Panc1 (cell line): ENCODE results near the gene STAT3.

Experiments
- CTCF ChIP-seq: fragments of 450-650 bp; IDR thresholded peaks from 2 replicates; pipeline ENCODE4 v1.5.1; 2017; ENCODE audit warnings: mild to moderate bottlenecking
- POLR2AphosphoS5 ChIP-seq: IDR thresholded peaks from 2 replicates; pipeline ENCODE4 v1.6.1; 2012; ENCODE audit warnings: mild to moderate bottlenecking, low read depth, low read length, moderate library complexity

- TF ChIP-seq CTCF, result no peak
- TF ChIP-seq POLR2AphosphoS5, result no peak
Observed at GRCh38 chr17:42378359-42378958, 9.8 kb downstream of the STAT3 start.
